Subcutaneous abdominal adipose tissue (tissue), 5 donors: Measurements from ENCODE around the gene USP6NL.

ENCODE experiments used
- H3K27ac ChIP-seq: one replicate; pipeline ENCODE4 v1.7.0; 2013; ENCODE audit warnings: low read depth, mild to moderate bottlenecking, inconsistent platforms, low read length, moderate library complexity
- H3K27me3 ChIP-seq, 5 donors: one replicate each; pipeline ENCODE4 v1.7.0; 2013; ENCODE audit warnings: low read length in 5 of 5, inconsistent platforms in 1 of 5; ENCODE audit not compliant: control insufficient read depth in 5 of 5, insufficient read depth in 4 of 5
- H3K36me3 ChIP-seq, 5 donors: one replicate each; pipeline ENCODE4 v1.7.0; 2013; ENCODE audit warnings: low read length in 5 of 5; ENCODE audit not compliant: control insufficient read depth in 5 of 5, insufficient read depth in 5 of 5
- H3K4me1 ChIP-seq, 5 donors: one replicate each; pipeline ENCODE4 v1.7.0; 2013; ENCODE audit warnings: low read length in 5 of 5, mild to moderate bottlenecking in 3 of 5, moderate library complexity in 1 of 5; ENCODE audit not compliant: control insufficient read depth in 5 of 5, insufficient read depth in 5 of 5
- H3K4me3 ChIP-seq, 5 donors: one replicate each; pipeline ENCODE4 v1.7.0; 2013; ENCODE audit warnings: low read length in 5 of 5, low read depth in 1 of 5
- H3K9ac ChIP-seq, 5 donors: one replicate each; pipeline ENCODE4 v1.7.0; 2013; ENCODE audit warnings: low read length in 5 of 5, mild to moderate bottlenecking in 4 of 5, moderate library complexity in 3 of 5
- H3K9me3 ChIP-seq, 5 donors: one replicate each; pipeline ENCODE4 v1.7.0; 2013; ENCODE audit warnings: low read length in 5 of 5; ENCODE audit not compliant: control insufficient read depth in 5 of 5
- donor health status: healthy.
- donor health status: healthy.
- donor health status: healthy.
- donor health status: healthy.
- donor health status: healthy.

The USP6NL gene

GRCh38 chr10:11454958-11455566 is 156.4 kb downstream of the USP6NL start:
- Histone ChIP-seq H3K4me3 (no peak overlapping the region), H3K9ac (no peak overlapping the region), H3K4me1 (no peaks in the 10 kb centered on the region), H3K27ac (no peak overlapping the region), H3K36me3 (peaks cover 0 to 3% (median 0%) of the 10 kb centered on the region in 5 donors), H3K9me3 (no peaks in the 10 kb centered on the region), H3K27me3 (no peaks in the 10 kb centered on the region)

- no peak overlapping the region for H3K27ac ChIP-seq
- H3K4me1 ChIP-seq = no peaks in the 10 kb centered on the region
- peaks cover 0 to 3% (median 0%) of the 10 kb centered on the region in 5 donors for H3K36me3 ChIP-seq
- no peaks in the 10 kb centered on the region for H3K27me3 ChIP-seq
- no peak overlapping the region for H3K9ac ChIP-seq
- no peaks in the 10 kb centered on the region for H3K9me3 ChIP-seq
- H3K4me3 ChIP-seq = no peak overlapping the region
Observed at GRCh38 chr10:11454160-11454559, 157.3 kb downstream of the USP6NL start.

- no peaks in the 10 kb centered on the region for H3K36me3 ChIP-seq
- peaks cover 0 to 20% (median 3%) of the 10 kb centered on the region in 5 donors for H3K27me3 ChIP-seq
- H3K27ac ChIP-seq = no peak overlapping the region
- no peaks in the 10 kb centered on the region for H3K9me3 ChIP-seq
- no peaks in the 10 kb centered on the region for H3K4me1 ChIP-seq
- H3K9ac ChIP-seq = no peak overlapping the region
- H3K4me3 ChIP-seq = no peak overlapping the region
Observed at GRCh38 chr10:11451640-11452260, 159.7 kb downstream of the USP6NL start.

- no peaks in the 10 kb centered on the region for H3K36me3 ChIP-seq
- H3K9ac ChIP-seq = no peak overlapping the region
- H3K27ac ChIP-seq = no peak overlapping the region
- no peaks in the 10 kb centered on the region for H3K9me3 ChIP-seq
- no peak overlapping the region for H3K4me3 ChIP-seq
- no peaks in the 10 kb centered on the region for H3K4me1 ChIP-seq
- peaks cover 0 to 20% (median 3%) of the 10 kb centered on the region in 5 donors for H3K27me3 ChIP-seq
Observed at GRCh38 chr10:11450427-11450826, 161.0 kb downstream of the USP6NL start.

GRCh38 chr10:11449761-11450160 is 161.7 kb downstream of the USP6NL start:
- no peak overlapping the region for H3K4me3 ChIP-seq
- no peaks in the 10 kb centered on the region for H3K4me1 ChIP-seq
- peaks cover 0 to 20% (median 6%) of the 10 kb centered on the region in 5 donors for H3K27me3 ChIP-seq

GRCh38 chr10:11448545-11449244 is 162.8 kb downstream of the USP6NL start:
- Histone ChIP-seq H3K4me3 (no peak overlapping the region), H3K27me3 (peaks cover 0 to 20% (median 6%) of the 10 kb centered on the region in 5 donors), H3K27ac (no peak overlapping the region), H3K36me3 (no peaks in the 10 kb centered on the region), H3K9ac (no peak overlapping the region), H3K9me3 (no peaks in the 10 kb centered on the region), H3K4me1 (no peaks in the 10 kb centered on the region)

More at GRCh38 chr10:11449761-11450160, 161.7 kb downstream of the USP6NL start:
- H3K36me3 ChIP-seq = no peaks in the 10 kb centered on the region
- H3K9me3 ChIP-seq = no peaks in the 10 kb centered on the region
- no peak overlapping the region for H3K9ac ChIP-seq
- no peak overlapping the region for H3K27ac ChIP-seq

- Histone ChIP-seq H3K27ac (no peak overlapping the region), H3K9me3 (no peaks in the 10 kb centered on the region), H3K9ac (no peak overlapping the region), H3K36me3 (no peaks in the 10 kb centered on the region), H3K27me3 (peaks cover 0 to 20% (median 6%) of the 10 kb centered on the region in 5 donors), H3K4me3 (no peak overlapping the region), H3K4me1 (no peaks in the 10 kb centered on the region)
Observed at GRCh38 chr10:11448190-11448544, 163.3 kb downstream of the USP6NL start.

- no peaks in the 10 kb centered on the region for H3K4me1 ChIP-seq
- no peak overlapping the region for H3K9ac ChIP-seq
- peaks cover 0 to 20% (median 6%) of the 10 kb centered on the region in 5 donors for H3K27me3 ChIP-seq
- no peaks in the 10 kb centered on the region for H3K36me3 ChIP-seq
- no peak overlapping the region for H3K4me3 ChIP-seq
- no peak overlapping the region for H3K27ac ChIP-seq
- no peaks in the 10 kb centered on the region for H3K9me3 ChIP-seq
Observed at GRCh38 chr10:11447586-11447985, 163.9 kb downstream of the USP6NL start.

GRCh38 chr10:11446864-11447263 is 164.6 kb downstream of the USP6NL start:
- Histone ChIP-seq H3K9me3 (no peaks in the 10 kb centered on the region), H3K27me3 (peaks cover 0 to 20% (median 6%) of the 10 kb centered on the region in 5 donors), H3K36me3 (no peaks in the 10 kb centered on the region), H3K4me1 (no peaks in the 10 kb centered on the region), H3K4me3 (no peak overlapping the region), H3K9ac (no peak overlapping the region), H3K27ac (no peak overlapping the region)

- peaks cover 0 to 2% (median 0%) of the 10 kb centered on the region in 5 donors for H3K4me1 ChIP-seq
- H3K36me3 ChIP-seq = no peaks in the 10 kb centered on the region
- no peak overlapping the region for H3K4me3 ChIP-seq
- no peak overlapping the region for H3K9ac ChIP-seq
- no peaks in the 10 kb centered on the region for H3K9me3 ChIP-seq
- H3K27me3 ChIP-seq = peaks cover 0 to 20% (median 6%) of the 10 kb centered on the region in 5 donors
- no peak overlapping the region for H3K27ac ChIP-seq
Observed at GRCh38 chr10:11446133-11446532, 165.3 kb downstream of the USP6NL start.
